HCT116 (cell line): ENCODE results near the gene CUX1. TPM values are rescaled to one million over a fixed set of nuclear protein-coding genes. Genes with fewer than 3 reads are reported as not detected.

Experiments
- ATAC-seq: fragments of 200-7000 bp; cut with Tn5 transposase; 2 replicates; pipeline ENCODE4 v1.9.1; 2020; ENCODE audit warnings: mild to moderate bottlenecking, moderate library complexity
- BruUV-seq: library from RNA; stranded (reverse); fragments of 400-500 nt; replicated peaks from 2 replicates; lab custom pipeline; 2021; lab: Mats Ljungman, UMichigan
- CTCF ChIA-PET: fragments of 300-600 bp; sonication (Branson Sonifier 250); formaldehyde crosslinking; loops from one replicate; lab custom pipeline; 2021; ENCODE audit warnings: antibody characterized with exemption; lab: Charles Lee
- POLR2A ChIA-PET: fragments of 300-600, 350-600 bp; sonication (Branson Sonifier 250); formaldehyde crosslinking; loops from one replicate; lab custom pipeline; 2021; ENCODE audit warnings: antibody characterized with exemption; lab: Charles Lee
- RAD21 ChIA-PET, 2 experiments: fragments of 300-600 bp; sonication (Branson Sonifier 250); formaldehyde crosslinking; loops; one replicate each; lab custom pipeline; 2023; ENCODE audit warnings: low total read pairs in 2 of 2; ENCODE audit not compliant: uncharacterized antibody in 2 of 2, unreplicated experiment in 2 of 2, low non-redundant PET in 1 of 2; lab: Charles Lee
- DNase-seq: peaks from one replicate; pipeline ENCODE4 v3.0.0-alpha.2; 2010; ENCODE audit warnings: low read depth, low spot score
- H2AFZ ChIP-seq: fragments of 200-600 bp; shearing (Covaris generic), sonication (generic); 2 replicates; pipeline ENCODE4 v1.6.1; 2017; ENCODE audit warnings: low read depth, mixed run types, mixed read lengths, antibody characterized with exemption, low read length; ENCODE audit not compliant: poor library complexity, severe bottlenecking
- H3K27ac ChIP-seq: 2 replicates; pipeline ENCODE4 v1.5.1; 2012; ENCODE audit warnings: low read depth, low read length
- H3K27me3 ChIP-seq: fragments of 200-600 bp; sonication (generic); 2 replicates; pipeline ENCODE4 v1.6.1; 2016; ENCODE audit warnings: mixed run types, low read length, mixed read lengths; ENCODE audit not compliant: insufficient read depth
- H3K36me3 ChIP-seq, 2 experiments: fragments of 200-500 bp in 1 of 2; fragments of 200-600 bp in 1 of 2; sonication (Bioruptor generic) in 1 of 2; sonication (generic) in 1 of 2; 2 replicates each; pipeline versions ENCODE4 v1.5.1 to v1.6.1; 2014 to 2016; ENCODE audit warnings: low read length in 2 of 2, inconsistent platforms in 1 of 2, mixed read lengths in 1 of 2, mixed run types in 1 of 2; ENCODE audit not compliant: insufficient read depth in 2 of 2, control insufficient read depth in 1 of 2
- H3K4me1 ChIP-seq, 2 experiments: fragments of 200-600 bp in 1 of 2; sonication (generic) in 1 of 2; 2 replicates each; pipeline versions ENCODE4 v1.5.1 to v1.6.1; 2012 to 2017; ENCODE audit warnings: low read length in 2 of 2, inconsistent platforms in 1 of 2, mild to moderate bottlenecking in 1 of 2, mixed read lengths in 1 of 2, mixed run types in 1 of 2, moderate library complexity in 1 of 2; ENCODE audit not compliant: insufficient read depth in 2 of 2, control insufficient read depth in 1 of 2
- H3K4me2 ChIP-seq: fragments of 200-600 bp; sonication (generic); 2 replicates; pipeline ENCODE4 v1.6.1; 2017; ENCODE audit warnings: mixed run types, low read length, mixed read lengths
- H3K4me3 ChIP-seq, 2 experiments: fragments of 200-600 bp in 1 of 2; sonication (generic) in 1 of 2; replicated peaks in 1 of 2; 2 replicates each; pipeline ENCODE4 v1.5.1; 2011 to 2016; ENCODE audit warnings: low read length in 2 of 2, control low read depth in 1 of 2, low read depth in 1 of 2, mild to moderate bottlenecking in 1 of 2, mixed read lengths in 1 of 2, mixed run types in 1 of 2
- H3K79me2 ChIP-seq: fragments of 200-600 bp; sonication (generic); 2 replicates; pipeline ENCODE4 v1.6.1; 2017; ENCODE audit warnings: mild to moderate bottlenecking, mixed run types, low read length, moderate library complexity, mixed read lengths; ENCODE audit not compliant: insufficient read depth
- H3K9ac ChIP-seq: fragments of 200-600 bp; sonication (generic); 2 replicates; pipeline ENCODE4 v1.6.1; 2016; ENCODE audit warnings: low read length, mixed read lengths
- H3K9me2 ChIP-seq: fragments of 200-600 bp; sonication (generic), shearing (Covaris generic); 2 replicates; pipeline ENCODE4 v1.6.1; 2017; ENCODE audit warnings: mixed run types, mild to moderate bottlenecking, moderate library complexity; ENCODE audit not compliant: insufficient read depth
- H3K9me3 ChIP-seq, 2 experiments: fragments of 200-500 bp in 1 of 2; fragments of 200-600 bp in 1 of 2; sonication (Bioruptor generic) in 1 of 2; sonication (generic) in 1 of 2; 2 replicates each; pipeline ENCODE4 v1.6.1; 2014 to 2017; ENCODE audit warnings: low read length in 2 of 2, mixed read lengths in 2 of 2, inconsistent platforms in 1 of 2, low read depth in 1 of 2, mild to moderate bottlenecking in 1 of 2, mixed run types in 1 of 2, moderate library complexity in 1 of 2; ENCODE audit not compliant: control insufficient read depth in 1 of 2, insufficient read depth in 1 of 2
- H4K20me1 ChIP-seq: fragments of 200-600 bp; sonication (generic), shearing (Covaris generic); 2 replicates; pipeline ENCODE4 v1.6.1; 2017; ENCODE audit warnings: mixed run types, mild to moderate bottlenecking, moderate library complexity; ENCODE audit not compliant: insufficient read depth
- CBX3 ChIP-seq: IDR thresholded peaks from 2 replicates; pipeline ENCODE4 v1.6.1; 2012; ENCODE audit warnings: low read depth
- CTCF ChIP-seq, 3 experiments: fragments of 200-600 bp in 1 of 3; sonication (generic) in 1 of 3; IDR thresholded peaks in 2 of 3; conservative IDR thresholded peaks in 1 of 3; 2 replicates each; pipeline ENCODE4 v1.5.1; 2012 to 2017; ENCODE audit warnings: low read depth in 2 of 3, low read length in 2 of 3, antibody characterized with exemption in 1 of 3, borderline replicate concordance in 1 of 3, control low read depth in 1 of 3, mild to moderate bottlenecking in 1 of 3, mixed read lengths in 1 of 3, mixed run types in 1 of 3, moderate library complexity in 1 of 3; ENCODE audit not compliant: insufficient read depth in 1 of 3
- EGR1 ChIP-seq: IDR thresholded peaks from 2 replicates; pipeline ENCODE4 v1.6.1; 2012; ENCODE audit warnings: low read depth
- EZH2 ChIP-seq: fragments of 200-600 bp; sonication (generic); IDR thresholded peaks from 2 replicates; pipeline ENCODE4 v1.6.1; 2017; ENCODE audit warnings: antibody characterized with exemption, mixed run types
- POLR2AphosphoS5 ChIP-seq: IDR thresholded peaks from 2 replicates; pipeline ENCODE4 v1.6.1; 2011; ENCODE audit warnings: mild to moderate bottlenecking, low read depth, low read length, moderate library complexity
- REST ChIP-seq: IDR thresholded peaks from 2 replicates; pipeline ENCODE4 v1.6.1; 2012; ENCODE audit warnings: low read depth
- SP1 ChIP-seq: IDR thresholded peaks from 2 replicates; pipeline ENCODE4 v1.6.1; 2012; ENCODE audit warnings: low read depth
- ZFX ChIP-seq: fragments of 450-650 bp; IDR thresholded peaks from 2 replicates; pipeline ENCODE4 v1.6.1; 2017
- ZNF274 ChIP-seq: fragments of 200-500 bp; sonication (Bioruptor generic); IDR thresholded peaks from 2 replicates; pipeline ENCODE4 v1.6.1; 2014; ENCODE audit warnings: mild to moderate bottlenecking, low read depth, low read length, inconsistent platforms
- intact Hi-C: fragments of 100-400 bp; cut with micrococcal nuclease; formaldehyde crosslinking; loops from 2 replicates; pipeline ENCODE4 v1.10.0; 2022
- total RNA-seq: library from RNA; stranded (reverse); gene quantifications from one replicate; pipeline ENCODE4 v1.2.1, GENCODE V29; 2021; ENCODE audit not compliant: unreplicated experiment
- TF ChIP-seq, protein P1 (sequence below): IDR thresholded peaks from 2 replicates; pipeline ENCODE4 v1.6.1; 2012

CUX1 gene
- total RNA-seq, 1 experiment from 2014 or later = 68.9 TPM

- Histone ChIP-seq H3K4me2 (no peak overlapping the region), H3K9me3 (no peaks in the 10 kb centered on the region), H3K27me3 (no peaks in the 10 kb centered on the region), H3K36me3 (peaks cover 1 to 3% of the 10 kb centered on the region in 2 experiments; a peak in 2 of 4 replicates), H3K4me1 (peaks cover 0 to 13% of the 10 kb centered on the region in 2 experiments; a peak in 2 of 4 replicates), H3K27ac (no peak overlapping the region), H3K9ac (no peak overlapping the region), H3K79me2 (peaks cover 61% of the 10 kb centered on the region), H2AFZ (no peak overlapping the region), H3K9me2 (no peaks in the 10 kb centered on the region), H4K20me1 (no peaks in the 10 kb centered on the region), H3K4me3 (no peak overlapping the region)
- TF ChIP-seq POLR2AphosphoS5 (no peak), ZNF274 (no peak), ZFX (no peak), EGR1 (no peak), CBX3 (no peak), SP1 (no peak), REST (no peak), EZH2 (no peak), CTCF (IDR thresholded peaks at IDR 0.05 in 2 of 3, conservative IDR thresholded peaks at IDR 0.05 in 1 of 3; ENCODE audit: borderline replicate concordance in 1 of 3, insufficient read depth in 1 of 3, low read depth in 2 of 3, low read length in 2 of 3) (no peak)
- TF ChIP-seq, protein P1, sequence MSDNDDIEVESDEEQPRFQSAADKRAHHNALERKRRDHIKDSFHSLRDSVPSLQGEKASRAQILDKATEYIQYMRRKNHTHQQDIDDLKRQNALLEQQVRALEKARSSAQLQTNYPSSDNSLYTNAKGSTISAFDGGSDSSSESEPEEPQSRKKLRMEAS = no peak
- ChIA-PET RAD21 (no interaction called here), POLR2A (no interaction called here), CTCF (no interaction called here)
- peak; percentile 40; the same call in 1 of the 2 replicates for ATAC-seq
- intact Hi-C loops = no loop called here
- no TSS peak for BruUV-seq
- no peak for DNase-seq
These were observed 93.8 kb downstream of the CUX1 start for GRCh38 chr7:101910991-101911799.
